Ascending aorta (tissue), 2 donors: ENCODE measurements around the gene NCAN. TPM values are rescaled to one million over a fixed set of nuclear protein-coding genes. Genes with fewer than 3 reads are reported as not detected.

Source experiments
- DNase-seq, 2 donors: peaks; one replicate each; pipeline ENCODE4 v3.0.0-alpha.2; 2019; ENCODE audit warnings: low spot score in 2 of 2
- H3K27ac ChIP-seq, 2 donors: fragments of 200-600 bp; sonication (generic); one replicate each; pipeline ENCODE4 v1.5.1; 2016 to 2017; ENCODE audit warnings: mild to moderate bottlenecking in 1 of 2
- H3K27me3 ChIP-seq: fragments of 200-600 bp; sonication (generic); one replicate; pipeline ENCODE4 v1.5.1; 2017
- H3K36me3 ChIP-seq, 2 donors: fragments of 200-600 bp; sonication (generic); one replicate each; pipeline ENCODE4 v1.5.1; 2016
- H3K4me1 ChIP-seq, 2 donors: fragments of 200-600 bp; sonication (generic); one replicate each; pipeline ENCODE4 v1.5.1; 2016 to 2017; ENCODE audit warnings: mild to moderate bottlenecking in 1 of 2
- H3K4me3 ChIP-seq, 2 donors: fragments of 200-600 bp; sonication (generic); one replicate each; pipeline ENCODE4 v1.5.1; 2016 to 2017; ENCODE audit warnings: mild to moderate bottlenecking in 1 of 2
- H3K9me3 ChIP-seq, 2 donors: fragments of 200-600 bp; sonication (generic); one replicate each; pipeline ENCODE4 v1.5.1; 2016
- CTCF ChIP-seq, 3 experiments: fragments of 200-600 bp in 2 of 3; fragments of 450-650 bp in 1 of 3; sonication (generic) in 2 of 3; IDR thresholded peaks; one replicate each; pipeline ENCODE4 v1.5.1; 2016 to 2019; ENCODE audit warnings: antibody characterized with exemption in 3 of 3, mild to moderate bottlenecking in 1 of 3, moderate library complexity in 1 of 3
- intact Hi-C: fragments of 100-400 bp; cut with DNase I; formaldehyde crosslinking; loops from one replicate; pipeline ENCODE4 v1.15.1; 2023
- total RNA-seq: library from RNA; depleted of rRNA; stranded (reverse); fragments of >200 nt; gene quantifications from one replicate; pipeline ENCODE4 v1.1.0, GENCODE V29; 2016

Gene NCAN
- total RNA-seq, 1 donor from 2014 or later = not detected

- intact Hi-C loops = no loop called here
- TF ChIP-seq CTCF (IDR thresholded peaks at IDR 0.05) = no peak
- Histone ChIP-seq H3K4me3 (no peak overlapping the region), H3K4me1 (peaks cover 0 to 4% of the 10 kb centered on the region in 2 donors), H3K27ac (no peak overlapping the region), H3K36me3 (no peaks in the 10 kb centered on the region), H3K9me3 (no peaks in the 10 kb centered on the region), H3K27me3 (peaks cover 6% of the 10 kb centered on the region)
- no peak for DNase-seq
Measured at GRCh38 chr19:19227217-19227616, 15.5 kb downstream of the NCAN start.

- H3K9me3 ChIP-seq = peaks cover 5 to 13% of the 10 kb centered on the region in 2 donors
- intact Hi-C loops = no loop called here
- no peak overlapping the region for H3K27ac ChIP-seq
- H3K4me3 ChIP-seq = no peak overlapping the region
- H3K27me3 ChIP-seq = peaks cover 5% of the 10 kb centered on the region
- no peaks in the 10 kb centered on the region for H3K36me3 ChIP-seq
- H3K4me1 ChIP-seq = peaks cover 0 to 4% of the 10 kb centered on the region in 2 donors
- no peak for DNase-seq
- TF ChIP-seq CTCF (IDR thresholded peaks at IDR 0.05) = no peak
Measured at GRCh38 chr19:19229701-19230100, 17.9 kb downstream of the NCAN start.

GRCh38 chr19:19230999-19231398 lies 19.2 kb downstream of the NCAN start:
- no peak overlapping the region for H3K4me3 ChIP-seq
- no peak for DNase-seq
- no peak for TF ChIP-seq CTCF (IDR thresholded peaks at IDR 0.05)
- H3K27me3 ChIP-seq = no peaks in the 10 kb centered on the region
- intact Hi-C loops = no loop called here
- no peaks in the 10 kb centered on the region for H3K4me1 ChIP-seq
- no peak overlapping the region for H3K27ac ChIP-seq
- H3K9me3 ChIP-seq = peaks cover 13 to 22% of the 10 kb centered on the region in 2 donors
- no peaks in the 10 kb centered on the region for H3K36me3 ChIP-seq

- Histone ChIP-seq H3K27ac (no peak overlapping the region), H3K4me1 (no peaks in the 10 kb centered on the region), H3K4me3 (no peak overlapping the region), H3K9me3 (peaks cover 13 to 22% of the 10 kb centered on the region in 2 donors), H3K27me3 (no peaks in the 10 kb centered on the region), H3K36me3 (no peaks in the 10 kb centered on the region)
- DNase-seq = no peak
- no peak for TF ChIP-seq CTCF (IDR thresholded peaks at IDR 0.05)
- intact Hi-C loops = no loop called here
Measured at GRCh38 chr19:19232261-19232721, 20.5 kb downstream of the NCAN start.

- no peaks in the 10 kb centered on the region for H3K27me3 ChIP-seq
- no peak overlapping the region for H3K4me3 ChIP-seq
- TF ChIP-seq CTCF (IDR thresholded peaks at IDR 0.05) = no peak
- H3K9me3 ChIP-seq = peaks cover 13 to 22% of the 10 kb centered on the region in 2 donors
- intact Hi-C loops = no loop called here
- DNase-seq = no peak
- H3K36me3 ChIP-seq = no peaks in the 10 kb centered on the region
- no peak overlapping the region for H3K27ac ChIP-seq
- no peaks in the 10 kb centered on the region for H3K4me1 ChIP-seq
Measured at GRCh38 chr19:19234220-19234816, 22.6 kb downstream of the NCAN start.

- intact Hi-C loops = no loop called here
- Histone ChIP-seq H3K36me3 (no peaks in the 10 kb centered on the region), H3K4me1 (no peaks in the 10 kb centered on the region), H3K27ac (no peak overlapping the region), H3K9me3 (peaks cover 13 to 22% of the 10 kb centered on the region in 2 donors), H3K27me3 (peaks cover 4% of the 10 kb centered on the region), H3K4me3 (no peak overlapping the region)
- no peak for TF ChIP-seq CTCF (IDR thresholded peaks at IDR 0.05)
- no peak for DNase-seq
Measured at GRCh38 chr19:19236173-19236572, 24.4 kb downstream of the NCAN start.
